ENCODE data around the gene DNAAF2. TPM values are rescaled to one million over a fixed set of nuclear protein-coding genes. Genes with fewer than 3 reads are reported as not detected.

The DNAAF2 gene
- total and polyA plus RNA-seq, 2 of the 8 experiments (the other 6 are each of a cell fraction or from before 2014, with no cell fraction given): 12.2 to 30.0 TPM

DNA sequence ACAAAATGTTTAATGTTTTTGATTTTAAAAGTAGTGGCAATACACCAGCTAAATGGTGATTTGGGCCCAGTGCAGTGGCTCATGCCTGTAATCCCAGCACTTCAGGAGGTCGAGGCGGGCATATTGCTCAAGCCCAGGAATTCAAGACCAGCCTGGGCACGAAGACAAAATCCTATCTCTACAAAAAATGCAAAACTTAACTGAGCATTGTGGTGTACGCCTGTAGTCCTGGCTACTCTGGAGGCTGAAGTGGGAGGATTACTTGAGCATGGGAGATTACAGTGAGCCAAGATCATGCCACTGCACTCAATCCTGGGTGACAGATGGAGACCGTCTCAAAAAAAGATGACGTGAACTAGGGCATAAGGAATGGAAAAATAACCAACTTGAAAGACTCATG is 19.3 kb downstream of the DNAAF2 start:
- Histone ChIP-seq H2BK5ac (ENCODE audit: low read depth, low read length) (no peak overlapping the region), H3K79me2 (ENCODE audit: control insufficient read depth in 1 of 2, insufficient read depth in 2 of 2, low read length in 2 of 2) (peaks cover 5 to 27% of the 10 kb centered on the region in 2 experiments; a peak in 3 of 4 replicates), H2AK5ac (ENCODE audit: low read depth, low read length) (no peak overlapping the region), H3K4ac (replicated peaks; ENCODE audit: insufficient read length, low read depth, low read length) (no peak overlapping the region), H3K36me3 (ENCODE audit: control insufficient read depth in 2 of 4, insufficient read depth in 4 of 4, low read length in 3 of 4) (peaks cover 4 to 26% (median 5%) of the 10 kb centered on the region in 4 experiments; a peak in 7 of 8 replicates), H3K18ac (ENCODE audit: extremely low read depth, low read length) (no peak overlapping the region), H4K20me1 (replicated peaks in 1 of 2; ENCODE audit: control insufficient read depth in 1 of 2, insufficient read depth in 2 of 2, low read length in 2 of 2) (peaks cover 3 to 6% of the 10 kb centered on the region in 2 experiments), H4K8ac (ENCODE audit: extremely low read depth, insufficient read depth, low read length) (no peak overlapping the region), H3K23me2 (ENCODE audit: low read depth, low read length) (no peaks in the 10 kb centered on the region; the same call in 1 of the 2 replicates), H3K9ac (replicated peaks in 1 of 4; ENCODE audit: extremely low read depth in 1 of 4, low read depth in 3 of 4, low read length in 3 of 4) (no peak overlapping the region), H3K4me2 (ENCODE audit: insufficient read depth in 1 of 2, low read depth in 2 of 2, low read length in 2 of 2) (no peak overlapping the region), H2AFZ (ENCODE audit: low read length) (no peak overlapping the region), H3K4me1 (replicated peaks in 1 of 4; ENCODE audit: control insufficient read depth in 3 of 4, insufficient read depth in 4 of 4, low read length in 3 of 4) (no peaks in the 10 kb centered on the region), H3K27ac (ENCODE audit: low read depth, low read length) (no peak overlapping the region), H3K9me3 (ENCODE audit: insufficient read depth in 2 of 2, low read depth in 1 of 2, low read length in 1 of 2) (no peaks in the 10 kb centered on the region), H2BK15ac (ENCODE audit: low read length) (no peak overlapping the region), H3K56ac (replicated peaks; ENCODE audit: insufficient read length, low read depth, low read length) (no peak overlapping the region), H3K27me3 (replicated peaks in 1 of 4; ENCODE audit: control insufficient read depth in 3 of 4, extremely low read depth in 1 of 4, insufficient read depth in 3 of 4, low read length in 3 of 4) (no peaks in the 10 kb centered on the region), H3K23ac (ENCODE audit: insufficient read length) (no peak overlapping the region), H4K91ac (replicated peaks; ENCODE audit: insufficient read length, low read length) (no peak overlapping the region), H2BK12ac (ENCODE audit: low read depth, low read length) (no peak overlapping the region), H4K5ac (ENCODE audit: insufficient read length, low read depth, low read length) (no peak overlapping the region), H3K79me1 (ENCODE audit: low read depth, low read length) (no peaks in the 10 kb centered on the region), H2BK20ac (ENCODE audit: low read length) (no peak overlapping the region), H3K4me3 (ENCODE audit: extremely low read depth in 1 of 4, insufficient read depth in 2 of 4, low read depth in 3 of 4, low read length in 4 of 4) (no peak overlapping the region), H3K14ac (ENCODE audit: insufficient read length) (no peak overlapping the region), H2BK120ac (replicated peaks; ENCODE audit: low read depth, low read length) (no peak overlapping the region)
- FAIRE-seq (no peak), DNase-seq (ENCODE audit: low read depth in 1 of 2, low spot score in 2 of 2) (no peak)
- CTCF ChIA-PET (ENCODE audit: partially characterized antibody): no interaction called here
- 88% methylated on average over 6 of the region's 6 CpGs; no CpG with 5 or more reads in 1 of the 2 experiments for WGBS, 2 experiments (ENCODE audit: extremely low coverage in 1 of 2, insufficient coverage in 1 of 2, insufficient read length in 1 of 2, insufficient replicate concordance in 2 of 2, low coverage in 1 of 2, low lambda C conversion rate in 2 of 2, missing lambda C conversion rate in 1 of 2)
- POLR2A ChIA-PET (ENCODE audit: partially characterized antibody): no interaction called here
- TF ChIP-seq TAF7 (optimal IDR thresholded peaks at IDR 0.05; ENCODE audit: borderline replicate concordance, low read depth, low read length) (no peak), JUND (IDR thresholded peaks at IDR 0.05; ENCODE audit: low read length) (no peak), SRF (IDR thresholded peaks at IDR 0.05; ENCODE audit: low read depth, low read length) (no peak), SUZ12 (IDR thresholded peaks at IDR 0.05; ENCODE audit: low read length) (no peak), CBX8 (IDR thresholded peaks at IDR 0.05; ENCODE audit: borderline replicate concordance, low read depth, low read length) (no peak), SIX5 (IDR thresholded peaks at IDR 0.05; ENCODE audit: low read depth, low read length) (no peak), TAF1 (IDR thresholded peaks at IDR 0.05; ENCODE audit: low read depth, low read length) (no peak), RFX5 (IDR thresholded peaks at IDR 0.05; ENCODE audit: borderline replicate concordance, low read depth, low read length) (no peak), SP1 (IDR thresholded peaks at IDR 0.05; ENCODE audit: low read depth, low read length) (no peak), CBX5 (IDR thresholded peaks at IDR 0.05; ENCODE audit: low read depth, low read length) (no peak), ATF3 (IDR thresholded peaks at IDR 0.05; ENCODE audit: insufficient read depth, low read depth, low read length) (no peak), CHD2 (IDR thresholded peaks at IDR 0.05; ENCODE audit: low read length) (no peak), POLR2A (IDR thresholded peaks at IDR 0.05; ENCODE audit: control extremely low read depth in 1 of 2, low read depth in 2 of 2, low read length in 2 of 2) (no peak), YY1 (IDR thresholded peaks at IDR 0.05; ENCODE audit: low read depth, low read length) (no peak), FOSL1 (IDR thresholded peaks at IDR 0.05; ENCODE audit: insufficient read depth, low read depth, low read length) (no peak), HDAC6 (IDR thresholded peaks at IDR 0.05; ENCODE audit: low read depth, low read length) (no peak)

Data from H1 (cell line).